Body of pancreas (tissue), 4 donors: Measurements from ENCODE around the gene AKR1C4. TPM values are rescaled to one million over a fixed set of nuclear protein-coding genes. Genes with fewer than 3 reads are reported as not detected.
"Not testable (repeated sequence)": the region's sequence is repeated elsewhere in the genome, so short reads cannot be mapped to it uniquely, and the experiment has no call there.

Experiments
- ATAC-seq: fragments of 150-250 bp; one replicate; pipeline ENCODE4 v1.9.1; 2016
- DNase-seq, 4 donors: peaks; one replicate each; pipeline ENCODE4 v3.0.0-alpha.2; 2019
- H3K27ac ChIP-seq, 4 donors: fragments of 200-600 bp; sonication (generic); 1 replicate in 3 of 4; 2 replicates in 1 of 4; pipeline versions ENCODE4 v1.5.1 to v1.6.1; 2016 to 2019; ENCODE audit warnings: mild to moderate bottlenecking in 1 of 4, mixed read lengths in 1 of 4, moderate library complexity in 1 of 4
- H3K27me3 ChIP-seq, 2 donors: fragments of 200-600 bp; sonication (generic); one replicate each; pipeline ENCODE4 v1.6.0; 2016; ENCODE audit warnings: mild to moderate bottlenecking in 1 of 2
- H3K36me3 ChIP-seq, 2 donors: fragments of 200-600 bp; sonication (generic); replicated peaks in 1 of 2; 2 replicates each; pipeline ENCODE4 v1.5.1; 2016; ENCODE audit warnings: low read depth in 2 of 2; ENCODE audit not compliant: insufficient read depth in 1 of 2
- H3K4me1 ChIP-seq: fragments of 200-600 bp; sonication (generic); one replicate; pipeline ENCODE4 v1.6.0; 2016
- H3K4me3 ChIP-seq, 2 donors: fragments of 200-600 bp; sonication (generic); 1 replicate in 1 of 2; 2 replicates in 1 of 2; pipeline ENCODE4 v1.5.1; 2016 to 2019
- H3K9me3 ChIP-seq, 3 donors: fragments of 200-600 bp; sonication (generic); 1 replicate in 2 of 3; 2 replicates in 1 of 3; pipeline ENCODE4 v1.5.1; 2016
- CTCF ChIP-seq, 7 experiments: fragments of 450-650 bp in 4 of 7; fragments of 200-600 bp in 3 of 7; sonication (generic) in 3 of 7; IDR thresholded peaks; one replicate each; pipeline ENCODE4 v1.5.1; 2016 to 2019; ENCODE audit warnings: antibody characterized with exemption in 7 of 7
- POLR2A ChIP-seq, 3 donors: fragments of 450-650 bp; IDR thresholded peaks; one replicate each; pipeline ENCODE4 v1.6.1; 2016; ENCODE audit warnings: antibody characterized with exemption in 3 of 3, mild to moderate bottlenecking in 2 of 3
- WGBS, 2 donors: methylation state at CpG; one replicate each; pipeline ENCODE4 v1.1.5; 2017; 5-methylcytosine and 5-hydroxymethylcytosine counted together
- intact Hi-C: fragments of 100-400 bp; cut with DNase I; formaldehyde crosslinking; loops from one replicate; pipeline ENCODE4 v1.15.1; 2023
- total RNA-seq, 2 donors: library from RNA; depleted of rRNA; stranded (reverse); fragments of >200 nt; gene quantifications; one replicate each; pipeline ENCODE4 v1.1.0, GENCODE V29; 2016

The AKR1C4 gene
- total RNA-seq, 2 donors from 2014 or later, result 1.0 TPM; not detected in 1

GRCh38 chr10:5233324-5233723 lies 36.7 kb downstream of the AKR1C4 start:
- Histone ChIP-seq H3K9me3 (no peaks in the 10 kb centered on the region), H3K36me3 (no peaks in the 10 kb centered on the region), H3K4me1 (no peaks in the 10 kb centered on the region), H3K4me3 (no peak overlapping the region), H3K27ac (no peak overlapping the region), H3K27me3 (no peaks in the 10 kb centered on the region)
- 53 to 77% methylated on average over 2 of the region's 2 CpGs for WGBS, 2 donors
- ATAC-seq (no peak), DNase-seq (no peak)
- no peak for TF ChIP-seq POLR2A (IDR thresholded peaks at IDR 0.05)
- no peak for TF ChIP-seq CTCF (IDR thresholded peaks at IDR 0.05)
- intact Hi-C loops, result no loop called here

GRCh38 chr10:5234106-5234860 lies 37.6 kb downstream of the AKR1C4 start:
- 68 to 78% methylated on average over 6 of the region's 6 CpGs for WGBS, 2 donors
- no peaks in the 10 kb centered on the region for H3K36me3 ChIP-seq
- H3K27me3 ChIP-seq, result no peaks in the 10 kb centered on the region
- H3K4me3 ChIP-seq, result no peak overlapping the region
- H3K27ac ChIP-seq, result no peak overlapping the region
- intact Hi-C loops, result no loop called here
- H3K4me1 ChIP-seq, result no peaks in the 10 kb centered on the region
- no peaks in the 10 kb centered on the region for H3K9me3 ChIP-seq
- DNase-seq (peak in 3 of 4 donors; percentile 34 to 68 (median 63)), ATAC-seq (peak; percentile 59)
- TF ChIP-seq POLR2A (IDR thresholded peaks at IDR 0.05), result no peak
- TF ChIP-seq CTCF (IDR thresholded peaks at IDR 0.05), result no peak

- ATAC-seq, H3K36me3 ChIP-seq, DNase-seq, H3K27ac ChIP-seq, intact Hi-C loops, H3K4me3 ChIP-seq, H3K9me3 ChIP-seq, H3K27me3 ChIP-seq, H3K4me1 ChIP-seq: not testable (repeated sequence)
- 54 to 73% methylated on average over 2 of the region's 2 CpGs for WGBS, 2 donors
Measured at GRCh38 chr10:5237541-5237940, 40.9 kb downstream of the AKR1C4 start.

GRCh38 chr10:5242585-5242984 lies 45.9 kb downstream of the AKR1C4 start:
- no peaks in the 10 kb centered on the region for H3K27me3 ChIP-seq
- H3K9me3 ChIP-seq, result no peaks in the 10 kb centered on the region
- DNase-seq, result no peak
- TF ChIP-seq CTCF (IDR thresholded peaks at IDR 0.05) (no peak), POLR2A (IDR thresholded peaks at IDR 0.05) (no peak)
- no peaks in the 10 kb centered on the region for H3K36me3 ChIP-seq
- intact Hi-C loops, result no loop called here
- no peak overlapping the region for H3K27ac ChIP-seq
- ATAC-seq, result no peak
- WGBS, 2 donors, result 63 to 69% methylated on average over 1 of the region's 1 CpG
- no peak overlapping the region for H3K4me3 ChIP-seq
- H3K4me1 ChIP-seq, result no peaks in the 10 kb centered on the region

- Histone ChIP-seq H3K27ac (no peak overlapping the region), H3K27me3 (no peaks in the 10 kb centered on the region), H3K9me3 (no peaks in the 10 kb centered on the region), H3K4me1 (no peaks in the 10 kb centered on the region), H3K4me3 (no peak overlapping the region), H3K36me3 (no peaks in the 10 kb centered on the region)
- no peak for TF ChIP-seq POLR2A (IDR thresholded peaks at IDR 0.05)
- TF ChIP-seq CTCF (IDR thresholded peaks at IDR 0.05), result no peak
- 67 to 89% methylated on average over 1 of the region's 1 CpG for WGBS, 2 donors
- ATAC-seq (no peak), DNase-seq (no peak)
- intact Hi-C loops, result no loop called here
Measured at GRCh38 chr10:5243521-5243987, 46.9 kb downstream of the AKR1C4 start.
